ENCODE data around the gene CORO1C.
"Not testable (repeated sequence)": the region's sequence is repeated elsewhere in the genome, so short reads cannot be mapped to it uniquely, and the experiment has no call there.

The CORO1C gene

DNA sequence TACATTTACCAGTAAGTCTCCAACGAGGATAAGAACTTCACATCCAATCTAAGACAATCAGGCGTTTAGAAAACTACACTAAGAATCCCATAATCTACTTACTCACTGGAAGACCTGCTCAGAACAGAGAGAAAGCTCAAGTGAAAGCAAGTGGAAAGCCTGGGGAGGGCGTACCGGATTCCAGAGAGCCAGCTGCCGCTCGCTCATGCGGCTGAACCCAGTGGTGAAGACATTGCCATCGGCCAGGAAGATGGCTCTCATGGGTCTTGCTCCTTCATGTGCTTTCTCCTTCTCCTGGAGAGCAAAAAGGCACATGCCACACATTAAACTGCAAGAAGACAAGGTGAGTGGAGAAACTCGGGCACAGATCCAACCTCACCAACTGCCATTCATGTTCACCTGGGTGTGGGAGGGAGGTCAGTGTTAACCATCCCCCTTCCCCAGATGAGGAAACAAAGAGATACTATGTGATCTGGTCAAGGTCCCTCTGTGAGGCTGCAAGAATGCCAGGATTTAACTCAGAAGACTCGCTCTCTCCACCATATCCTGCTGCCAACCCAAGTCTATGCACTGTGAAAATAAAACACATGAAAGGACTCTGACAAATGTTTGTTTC lies 74.1 kb downstream of the CORO1C start:
- no peak overlapping the region for H3K4me3 ChIP-seq (ENCODE audit: low read length in 2 of 2)
- H3K36me3 ChIP-seq (ENCODE audit: control insufficient read depth in 2 of 2, insufficient read depth in 2 of 2, low read length in 2 of 2), result peaks cover 29 to 38% of the 10 kb centered on the region in 2 donors
- no peak overlapping the region for H3K9ac ChIP-seq (ENCODE audit: low read length in 2 of 2)
- H3K27ac ChIP-seq (ENCODE audit: low read length), result peak overlapping the region; percentile 24
- peaks cover 21% of the 10 kb centered on the region for H3K4me1 ChIP-seq (ENCODE audit: control insufficient read depth, insufficient read depth, low read length)
- H3K27me3 ChIP-seq (ENCODE audit: control insufficient read depth in 1 of 2, insufficient read depth in 2 of 2, low read length in 2 of 2), result no peaks in the 10 kb centered on the region
- no peaks in the 10 kb centered on the region for H3K9me3 ChIP-seq (ENCODE audit: control insufficient read depth in 2 of 2, low read length in 2 of 2)

DNA sequence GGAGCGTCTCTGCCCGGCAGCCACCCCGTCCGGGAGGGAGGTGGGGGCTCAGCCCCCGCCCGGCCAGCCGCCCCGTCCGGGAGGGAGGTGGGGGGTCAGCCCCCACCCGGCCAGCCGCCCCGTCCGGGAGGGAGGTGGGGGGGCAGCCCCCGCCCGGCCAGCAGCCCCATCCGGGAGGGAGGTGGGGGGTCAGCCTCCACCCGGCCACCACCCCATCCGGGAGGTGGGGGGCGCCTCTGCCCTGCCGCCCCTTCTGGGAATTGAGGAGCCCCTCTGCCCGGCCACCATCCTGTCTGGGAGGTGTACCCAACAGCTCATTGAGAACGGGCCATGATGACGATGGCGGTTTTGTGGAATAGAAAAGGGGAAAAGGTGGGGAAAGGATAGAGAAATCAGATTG lies 75.1 kb downstream of the CORO1C start:
- Histone ChIP-seq H3K4me1 (ENCODE audit: control insufficient read depth, insufficient read depth, low read length) (peaks cover 21% of the 10 kb centered on the region), H3K36me3 (ENCODE audit: control insufficient read depth in 2 of 2, insufficient read depth in 2 of 2, low read length in 2 of 2) (peaks cover 30 to 39% of the 10 kb centered on the region in 2 donors)
- not testable (repeated sequence) for H3K9me3 ChIP-seq (ENCODE audit: control insufficient read depth in 2 of 2, low read length in 2 of 2); H3K9ac ChIP-seq (ENCODE audit: low read length in 2 of 2); H3K27me3 ChIP-seq (ENCODE audit: control insufficient read depth in 1 of 2, insufficient read depth in 2 of 2, low read length in 2 of 2); H3K27ac ChIP-seq (ENCODE audit: low read length); H3K4me3 ChIP-seq (ENCODE audit: low read length in 2 of 2)

DNA sequence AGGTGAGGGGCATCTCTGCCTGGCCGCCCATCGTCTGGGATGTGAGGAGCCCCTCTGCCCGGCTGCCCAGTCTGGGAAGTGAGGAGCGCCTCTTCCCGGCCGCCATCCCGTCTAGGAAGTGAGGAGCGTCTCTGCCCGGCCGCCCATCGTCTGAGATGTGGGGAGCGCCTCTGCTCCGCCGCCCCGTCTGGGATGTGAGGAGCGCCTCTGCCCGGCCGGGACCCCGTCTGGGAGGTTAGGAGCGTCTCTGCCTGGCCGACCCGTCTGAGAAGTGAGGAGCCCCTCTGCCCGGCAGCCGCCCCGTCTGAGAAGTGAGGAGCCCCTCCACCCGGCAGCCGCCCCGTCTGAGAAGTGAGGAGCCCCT lies 75.5 kb downstream of the CORO1C start:
- not testable (repeated sequence) for H3K4me3 ChIP-seq (ENCODE audit: low read length in 2 of 2); H3K27me3 ChIP-seq (ENCODE audit: control insufficient read depth in 1 of 2, insufficient read depth in 2 of 2, low read length in 2 of 2); H3K9me3 ChIP-seq (ENCODE audit: control insufficient read depth in 2 of 2, low read length in 2 of 2); H3K27ac ChIP-seq (ENCODE audit: low read length); H3K9ac ChIP-seq (ENCODE audit: low read length in 2 of 2)
- peaks cover 21% of the 10 kb centered on the region for H3K4me1 ChIP-seq (ENCODE audit: control insufficient read depth, insufficient read depth, low read length)
- peaks cover 32 to 42% of the 10 kb centered on the region in 2 donors for H3K36me3 ChIP-seq (ENCODE audit: control insufficient read depth in 2 of 2, insufficient read depth in 2 of 2, low read length in 2 of 2)

DNA sequence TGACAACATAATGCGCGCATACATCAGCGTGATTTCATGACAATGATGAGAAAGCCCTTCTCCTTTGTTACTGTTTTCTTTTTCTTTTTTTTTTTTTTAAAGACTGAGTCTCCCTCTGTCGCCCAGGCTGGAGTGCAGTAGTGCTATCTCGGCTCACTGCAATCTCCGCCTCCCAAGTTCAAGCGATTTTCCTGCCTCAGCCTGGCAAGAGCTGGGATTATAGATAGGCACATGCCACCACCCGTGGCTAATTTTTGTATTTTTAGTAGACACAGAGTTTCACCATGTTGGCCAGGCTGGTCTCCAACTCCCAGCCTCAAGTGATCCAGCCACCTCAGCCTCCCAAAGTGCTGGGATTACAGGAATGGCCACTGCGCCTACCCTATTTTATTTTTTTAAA lies 76.7 kb downstream of the CORO1C start:
- not testable (repeated sequence) for H3K27me3 ChIP-seq (ENCODE audit: control insufficient read depth in 1 of 2, insufficient read depth in 2 of 2, low read length in 2 of 2); H3K9ac ChIP-seq (ENCODE audit: low read length in 2 of 2); H3K27ac ChIP-seq (ENCODE audit: low read length); H3K4me3 ChIP-seq (ENCODE audit: low read length in 2 of 2); H3K9me3 ChIP-seq (ENCODE audit: control insufficient read depth in 2 of 2, low read length in 2 of 2)
- H3K4me1 ChIP-seq (ENCODE audit: control insufficient read depth, insufficient read depth, low read length), result peaks cover 21% of the 10 kb centered on the region
- peaks cover 34 to 41% of the 10 kb centered on the region in 2 donors for H3K36me3 ChIP-seq (ENCODE audit: control insufficient read depth in 2 of 2, insufficient read depth in 2 of 2, low read length in 2 of 2)

DNA sequence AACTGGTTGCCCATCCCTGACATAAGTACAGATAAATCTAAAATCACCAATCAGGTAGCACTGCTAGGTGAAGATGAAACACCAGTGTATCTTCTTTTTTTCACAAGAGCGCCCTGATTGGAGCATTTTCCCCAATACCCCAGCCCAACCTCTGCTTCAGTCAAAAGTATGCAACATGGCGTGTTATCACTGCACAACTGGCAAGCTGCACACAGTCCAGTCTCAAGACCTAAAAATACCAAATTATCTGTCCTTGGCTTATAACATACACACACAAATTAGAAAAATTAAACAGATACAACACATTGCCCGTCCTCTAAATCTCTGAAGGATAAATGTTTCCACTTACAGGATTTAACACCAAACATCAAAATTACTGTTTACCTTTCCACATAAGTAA lies 77.4 kb downstream of the CORO1C start:
- Histone ChIP-seq H3K9me3 (ENCODE audit: control insufficient read depth in 2 of 2, low read length in 2 of 2) (no peaks in the 10 kb centered on the region), H3K36me3 (ENCODE audit: control insufficient read depth in 2 of 2, insufficient read depth in 2 of 2, low read length in 2 of 2) (peaks cover 38 to 47% of the 10 kb centered on the region in 2 donors), H3K4me3 (ENCODE audit: low read length in 2 of 2) (no peak overlapping the region), H3K4me1 (ENCODE audit: control insufficient read depth, insufficient read depth, low read length) (peaks cover 16% of the 10 kb centered on the region), H3K9ac (ENCODE audit: low read length in 2 of 2) (no peak overlapping the region), H3K27me3 (ENCODE audit: control insufficient read depth in 1 of 2, insufficient read depth in 2 of 2, low read length in 2 of 2) (no peaks in the 10 kb centered on the region), H3K27ac (ENCODE audit: low read length) (no peak overlapping the region)

DNA sequence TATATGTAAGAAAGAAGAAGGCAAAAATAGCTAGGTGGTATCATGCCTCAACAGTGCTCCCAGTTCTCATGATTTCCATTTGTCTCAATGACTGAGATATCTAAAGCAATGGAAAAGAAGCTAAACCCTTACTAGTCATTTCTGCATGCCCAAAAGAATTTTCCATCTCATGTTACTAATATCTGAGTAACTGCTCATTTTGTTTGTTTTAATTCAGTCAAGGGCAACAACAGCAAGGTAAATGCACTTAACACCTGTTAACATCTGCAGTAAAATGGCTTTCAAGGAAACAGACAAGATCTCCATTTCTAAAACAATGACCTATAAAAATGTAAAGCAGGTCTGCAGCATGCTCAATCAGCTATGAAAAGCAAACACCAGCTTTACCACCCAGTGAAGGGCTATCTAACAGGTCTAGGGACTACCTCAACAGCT lies 78.2 kb downstream of the CORO1C start:
- H3K4me1 ChIP-seq (ENCODE audit: control insufficient read depth, insufficient read depth, low read length), result peaks cover 10% of the 10 kb centered on the region
- peaks cover 40 to 50% of the 10 kb centered on the region in 2 donors for H3K36me3 ChIP-seq (ENCODE audit: control insufficient read depth in 2 of 2, insufficient read depth in 2 of 2, low read length in 2 of 2)
- no peak overlapping the region for H3K9ac ChIP-seq (ENCODE audit: low read length in 2 of 2)
- H3K9me3 ChIP-seq (ENCODE audit: control insufficient read depth in 2 of 2, low read length in 2 of 2), result no peaks in the 10 kb centered on the region
- no peak overlapping the region for H3K4me3 ChIP-seq (ENCODE audit: low read length in 2 of 2)
- no peak overlapping the region for H3K27ac ChIP-seq (ENCODE audit: low read length)
- no peaks in the 10 kb centered on the region for H3K27me3 ChIP-seq (ENCODE audit: control insufficient read depth in 1 of 2, insufficient read depth in 2 of 2, low read length in 2 of 2)

DNA sequence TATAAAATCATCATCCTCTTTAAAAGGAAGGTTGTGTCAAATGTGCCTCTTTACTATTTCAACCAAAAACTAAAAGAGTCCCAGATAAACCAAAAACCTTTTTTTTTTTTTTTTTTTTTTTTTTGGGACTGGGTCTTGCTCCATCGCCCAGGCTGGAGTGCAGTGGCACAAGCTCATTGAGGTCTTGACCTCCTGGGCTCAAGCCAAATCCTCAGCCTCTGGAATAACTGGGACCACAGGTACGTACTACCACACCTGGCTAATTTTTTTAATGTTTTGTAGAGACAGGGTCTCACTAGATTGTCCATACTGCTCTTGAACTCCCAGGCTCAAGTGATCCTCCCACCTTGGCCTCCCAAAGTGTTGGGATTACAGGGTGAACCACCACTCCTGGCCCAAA lies 81.2 kb downstream of the CORO1C start:
- Histone ChIP-seq H3K9me3 (ENCODE audit: control insufficient read depth in 2 of 2, low read length in 2 of 2) (no peaks in the 10 kb centered on the region), H3K4me3 (ENCODE audit: low read length in 2 of 2) (no peak overlapping the region), H3K9ac (ENCODE audit: low read length in 2 of 2) (no peak overlapping the region), H3K4me1 (ENCODE audit: control insufficient read depth, insufficient read depth, low read length) (peaks cover 14% of the 10 kb centered on the region), H3K27me3 (ENCODE audit: control insufficient read depth in 1 of 2, insufficient read depth in 2 of 2, low read length in 2 of 2) (no peaks in the 10 kb centered on the region), H3K36me3 (ENCODE audit: control insufficient read depth in 2 of 2, insufficient read depth in 2 of 2, low read length in 2 of 2) (peaks cover 49 to 65% of the 10 kb centered on the region in 2 donors), H3K27ac (ENCODE audit: low read length) (no peak overlapping the region)

DNA sequence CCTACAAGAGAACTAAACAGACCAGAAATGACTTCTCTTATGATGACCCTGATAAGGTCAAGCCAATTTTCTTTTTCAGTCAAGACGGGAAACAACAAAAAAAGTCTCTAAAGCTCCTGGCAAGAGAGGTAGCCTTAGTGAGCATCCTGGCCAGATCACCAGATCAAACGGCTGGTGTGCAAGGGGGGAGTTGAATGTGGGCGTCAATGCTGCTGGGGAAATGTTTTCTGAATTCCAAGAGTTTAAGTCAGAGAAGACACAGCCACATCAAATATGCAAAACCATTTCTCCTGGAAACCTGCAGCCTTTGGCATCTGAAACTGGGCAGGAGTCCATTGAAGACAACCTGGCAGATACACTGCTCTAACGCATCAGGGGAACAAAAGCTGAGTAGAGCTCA lies 81.6 kb downstream of the CORO1C start:
- H3K27ac ChIP-seq (ENCODE audit: low read length), result no peak overlapping the region
- peak overlapping the region in 1 of 2 donors; percentile 11 for H3K9ac ChIP-seq (ENCODE audit: low read length in 2 of 2)
- H3K27me3 ChIP-seq (ENCODE audit: control insufficient read depth in 1 of 2, insufficient read depth in 2 of 2, low read length in 2 of 2), result no peaks in the 10 kb centered on the region
- no peak overlapping the region for H3K4me3 ChIP-seq (ENCODE audit: low read length in 2 of 2)
- peaks cover 51 to 67% of the 10 kb centered on the region in 2 donors for H3K36me3 ChIP-seq (ENCODE audit: control insufficient read depth in 2 of 2, insufficient read depth in 2 of 2, low read length in 2 of 2)
- H3K9me3 ChIP-seq (ENCODE audit: control insufficient read depth in 2 of 2, low read length in 2 of 2), result no peaks in the 10 kb centered on the region
- peaks cover 17% of the 10 kb centered on the region for H3K4me1 ChIP-seq (ENCODE audit: control insufficient read depth, insufficient read depth, low read length)

DNA sequence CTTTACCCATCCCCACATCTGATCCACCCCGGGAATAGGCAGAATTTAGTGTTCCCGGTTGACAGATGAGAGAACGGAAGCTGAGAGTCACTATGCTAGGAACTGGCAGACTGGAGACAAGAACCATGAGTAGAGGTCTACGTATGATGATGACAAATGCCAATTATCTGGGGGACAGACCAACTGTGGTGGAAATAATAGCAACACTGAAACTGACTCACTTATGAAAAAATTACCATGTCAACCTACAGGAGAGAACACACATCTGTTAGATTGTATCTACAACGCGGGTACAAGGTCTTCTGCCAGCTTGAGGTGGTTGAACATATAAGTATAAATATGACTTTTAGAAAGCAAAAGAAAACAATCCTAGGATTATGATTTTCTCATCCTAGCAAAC lies 82.2 kb downstream of the CORO1C start:
- Histone ChIP-seq H3K27ac (ENCODE audit: low read length) (no peak overlapping the region), H3K9me3 (ENCODE audit: control insufficient read depth in 2 of 2, low read length in 2 of 2) (no peaks in the 10 kb centered on the region), H3K36me3 (ENCODE audit: control insufficient read depth in 2 of 2, insufficient read depth in 2 of 2, low read length in 2 of 2) (peaks cover 56 to 72% of the 10 kb centered on the region in 2 donors), H3K4me1 (ENCODE audit: control insufficient read depth, insufficient read depth, low read length) (peaks cover 22% of the 10 kb centered on the region), H3K9ac (ENCODE audit: low read length in 2 of 2) (peak overlapping the region in 1 of 2 donors; percentile 11), H3K4me3 (ENCODE audit: low read length in 2 of 2) (no peak overlapping the region), H3K27me3 (ENCODE audit: control insufficient read depth in 1 of 2, insufficient read depth in 2 of 2, low read length in 2 of 2) (no peaks in the 10 kb centered on the region)

DNA sequence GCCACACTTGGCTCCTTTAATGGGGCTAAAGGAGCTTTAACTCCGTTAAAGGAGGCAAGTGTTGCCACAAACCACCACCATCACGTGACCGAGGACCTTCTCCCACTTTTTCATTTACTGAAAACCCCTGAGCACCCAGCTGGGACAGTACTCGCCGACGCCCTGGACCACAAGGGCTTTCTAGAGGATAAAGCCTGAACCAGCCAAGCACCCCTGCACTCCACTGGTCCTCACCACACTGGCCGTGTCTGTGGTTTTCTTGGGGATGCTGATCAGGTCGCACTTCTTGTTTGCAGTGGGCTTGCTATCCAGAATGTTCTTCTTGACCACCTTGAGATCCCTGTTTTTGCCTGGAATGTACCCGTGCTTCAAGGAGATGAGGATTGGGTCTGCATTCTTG lies 82.9 kb downstream of the CORO1C start:
- Histone ChIP-seq H3K4me1 (ENCODE audit: control insufficient read depth, insufficient read depth, low read length) (peaks cover 21% of the 10 kb centered on the region), H3K4me3 (ENCODE audit: low read length in 2 of 2) (no peak overlapping the region), H3K27ac (ENCODE audit: low read length) (peak overlapping the region; percentile 41), H3K9ac (ENCODE audit: low read length in 2 of 2) (no peak overlapping the region), H3K9me3 (ENCODE audit: control insufficient read depth in 2 of 2, low read length in 2 of 2) (no peaks in the 10 kb centered on the region), H3K27me3 (ENCODE audit: control insufficient read depth in 1 of 2, insufficient read depth in 2 of 2, low read length in 2 of 2) (no peaks in the 10 kb centered on the region), H3K36me3 (ENCODE audit: control insufficient read depth in 2 of 2, insufficient read depth in 2 of 2, low read length in 2 of 2) (peaks cover 51 to 68% of the 10 kb centered on the region in 2 donors)

DNA sequence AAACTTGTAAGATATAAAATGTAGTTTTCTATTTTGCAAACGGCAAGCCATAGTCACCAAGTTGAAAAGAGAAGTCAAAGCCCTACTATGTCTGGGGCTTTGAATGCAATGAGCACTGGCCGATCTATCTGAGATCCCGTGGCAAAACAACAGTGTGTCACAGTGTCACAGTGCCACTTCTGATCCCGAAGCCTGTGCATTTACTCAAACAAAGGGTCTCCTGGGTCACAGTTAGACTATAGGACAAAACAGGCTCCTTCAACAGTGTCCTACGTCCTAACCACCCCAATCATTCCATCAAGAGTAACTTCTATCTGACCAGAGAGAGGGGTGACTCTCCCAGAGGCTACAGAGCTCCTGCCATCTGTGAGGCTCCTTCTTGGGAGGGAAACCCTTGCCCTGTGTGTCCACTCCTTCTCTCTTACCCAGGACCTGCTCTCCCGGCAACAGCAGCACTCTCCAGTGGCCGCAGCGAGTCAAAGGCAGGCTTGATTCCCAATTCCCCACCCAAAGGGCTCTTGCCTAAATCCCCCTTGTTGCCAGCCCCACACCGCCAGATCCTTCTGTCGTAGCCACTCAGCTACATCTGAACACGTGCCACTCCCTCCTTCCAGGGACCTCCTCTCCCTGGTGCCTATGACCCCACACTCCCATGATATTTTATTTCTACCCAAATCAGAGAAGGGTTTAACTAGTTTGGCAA lies 83.6 kb downstream of the CORO1C start:
- H3K27ac ChIP-seq (ENCODE audit: low read length), result peak overlapping the region; percentile 41
- peaks cover 21% of the 10 kb centered on the region for H3K4me1 ChIP-seq (ENCODE audit: control insufficient read depth, insufficient read depth, low read length)
- H3K27me3 ChIP-seq (ENCODE audit: control insufficient read depth in 1 of 2, insufficient read depth in 2 of 2, low read length in 2 of 2), result no peaks in the 10 kb centered on the region
- H3K9me3 ChIP-seq (ENCODE audit: control insufficient read depth in 2 of 2, low read length in 2 of 2), result no peaks in the 10 kb centered on the region
- peaks cover 51 to 64% of the 10 kb centered on the region in 2 donors for H3K36me3 ChIP-seq (ENCODE audit: control insufficient read depth in 2 of 2, insufficient read depth in 2 of 2, low read length in 2 of 2)
- no peak overlapping the region for H3K4me3 ChIP-seq (ENCODE audit: low read length in 2 of 2)
- H3K9ac ChIP-seq (ENCODE audit: low read length in 2 of 2), result no peak overlapping the region

Data from stomach smooth muscle (tissue), 2 donors.